GM12875 (cell line): ENCODE results near the gene DLGAP4.

Source experiments
- H3K4me3 ChIP-seq: one replicate; pipeline ENCODE4 v1.5.1; 2011; ENCODE audit warnings: low read depth, low read length, control low read depth
- CTCF ChIP-seq: IDR thresholded peaks from 2 replicates; pipeline ENCODE4 v1.5.1; 2011; ENCODE audit warnings: low read depth, mild to moderate bottlenecking, control low read depth, inconsistent platforms, low read length, moderate library complexity, borderline replicate concordance; ENCODE audit not compliant: insufficient read depth

The DLGAP4 gene

DNA sequence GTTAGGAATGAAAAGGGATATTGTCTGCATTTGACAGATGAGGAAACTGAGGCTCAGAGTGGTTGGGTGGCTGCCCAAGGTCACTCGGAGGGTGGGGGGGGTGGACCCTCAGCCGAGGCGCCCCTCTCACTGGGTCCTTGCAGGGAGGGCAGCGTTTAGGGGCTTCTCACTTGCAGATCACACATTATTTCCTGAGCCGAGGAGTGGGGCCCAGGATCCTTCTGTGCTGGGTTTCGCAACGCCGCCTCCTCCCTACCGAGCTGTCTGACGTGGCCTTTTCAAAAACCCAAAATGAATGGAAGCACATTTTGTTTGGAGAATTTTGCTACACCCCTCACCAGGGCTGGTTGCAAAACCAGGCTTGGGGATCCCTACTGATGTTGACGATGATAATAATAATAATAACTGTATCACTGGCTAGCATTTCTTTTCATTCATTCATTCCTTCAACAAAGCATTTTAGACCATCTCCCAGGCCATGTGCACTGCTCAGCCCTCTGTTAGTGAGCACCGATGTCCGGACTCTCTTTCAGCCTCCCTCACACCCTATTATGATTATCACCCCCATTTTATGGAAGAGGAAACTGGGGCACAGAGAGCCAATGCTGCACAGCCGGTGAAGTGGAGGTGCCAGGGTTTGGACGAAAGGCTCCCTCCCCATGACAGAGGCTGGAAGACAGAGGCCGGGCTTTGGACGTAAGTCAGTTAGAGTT lies 5.2 kb downstream of the DLGAP4 start:
- no peak overlapping the region for H3K4me3 ChIP-seq
- no peak for TF ChIP-seq CTCF

DNA sequence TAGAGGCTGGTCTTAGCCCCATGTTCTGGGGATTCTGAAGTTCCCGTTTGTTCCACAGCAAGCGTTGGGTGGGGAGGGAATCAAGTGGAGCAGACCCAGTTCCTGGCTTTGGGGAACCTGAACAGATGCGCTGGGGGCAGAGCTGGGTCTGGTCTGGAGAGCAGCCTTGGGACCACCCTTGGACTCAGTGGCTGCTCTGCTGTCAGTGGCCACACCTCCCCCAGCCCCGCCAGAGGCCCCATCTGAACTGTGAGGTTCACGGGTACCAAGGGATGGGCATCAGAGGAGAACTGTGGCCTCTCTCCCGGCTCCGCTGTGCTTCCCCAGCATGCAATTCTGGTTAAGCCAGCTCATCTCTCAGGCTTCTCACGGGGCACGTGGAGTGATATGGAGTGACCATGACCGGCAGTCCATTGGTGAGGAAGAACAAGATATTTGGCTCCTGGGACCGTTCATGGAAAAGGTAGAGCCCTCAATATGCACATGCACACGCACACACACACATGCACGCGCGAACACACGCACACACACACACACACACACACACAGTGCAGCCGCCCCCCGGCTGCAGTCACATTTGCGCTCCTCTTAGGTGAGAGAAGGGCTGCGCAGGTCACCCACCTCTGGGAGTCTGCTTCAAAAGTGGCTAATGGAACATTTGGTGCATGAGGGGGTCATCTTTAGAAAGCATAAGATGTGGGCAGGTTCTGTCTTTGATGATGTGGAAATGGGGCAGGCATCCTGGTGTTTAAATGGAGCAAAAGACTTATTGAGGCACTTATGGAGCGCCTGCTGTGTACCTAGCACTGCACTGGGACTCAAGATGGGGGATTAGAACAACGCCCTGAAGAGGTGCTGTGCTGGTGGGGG lies 6.0 kb downstream of the DLGAP4 start:
- no peak overlapping the region for H3K4me3 ChIP-seq
- no peak for TF ChIP-seq CTCF

GRCh38 chr20:36312724-36313441 lies 6.7 kb downstream of the DLGAP4 start:
- TF ChIP-seq CTCF, result no peak
- no peak overlapping the region for H3K4me3 ChIP-seq

- TF ChIP-seq CTCF, result no peak
- no peak overlapping the region for H3K4me3 ChIP-seq
These were observed 7.3 kb downstream of the DLGAP4 start for GRCh38 chr20:36313476-36313875.

GRCh38 chr20:36313926-36314325 lies 7.8 kb downstream of the DLGAP4 start:
- TF ChIP-seq CTCF, result no peak
- H3K4me3 ChIP-seq, result no peak overlapping the region

DNA sequence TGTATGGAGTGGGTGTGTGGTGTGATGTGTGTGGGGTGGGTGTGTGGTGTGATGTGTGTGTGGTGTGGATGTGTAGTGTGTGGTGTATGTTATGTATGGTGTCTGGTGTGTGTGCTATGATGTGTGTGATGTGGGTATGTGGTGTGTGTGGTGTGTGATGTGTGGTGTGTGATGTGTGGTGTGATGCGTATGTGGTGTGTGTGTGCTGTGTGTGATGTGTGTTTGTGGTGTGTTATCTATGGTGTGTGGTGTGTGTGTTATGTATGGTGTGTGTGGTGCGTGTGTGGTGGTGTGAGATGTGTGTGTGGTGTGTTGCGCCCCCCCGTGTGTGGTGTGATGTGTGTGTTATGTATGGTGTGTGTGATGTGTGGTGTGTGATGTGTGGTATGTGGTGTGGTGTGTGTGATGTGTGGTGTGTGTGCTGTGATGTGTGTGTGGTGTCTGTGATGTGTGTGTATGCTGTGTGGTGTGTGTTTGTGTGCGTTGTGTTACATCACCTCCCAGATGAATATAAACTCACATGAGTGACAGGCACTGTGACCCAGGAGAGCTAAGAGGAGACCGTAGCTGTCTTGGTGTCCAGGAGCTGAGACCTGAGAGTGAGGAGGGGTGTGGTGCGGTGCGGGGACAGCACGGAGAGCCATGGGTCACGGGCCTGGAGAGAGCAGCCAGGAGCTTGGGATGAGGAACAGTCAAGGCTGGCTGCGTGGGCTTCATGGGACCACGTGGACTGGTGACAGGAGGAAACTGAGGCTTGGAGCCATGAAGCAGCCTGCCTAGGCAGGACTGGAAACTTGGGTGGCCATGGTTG lies 8.8 kb downstream of the DLGAP4 start:
- H3K4me3 ChIP-seq, result no peak overlapping the region
- no peak for TF ChIP-seq CTCF
